HG02571 (cell line): ENCODE measurements around the gene PPM1M.
A peak's percentile ranks its signal among the peaks of the same experiment; 100 is the strongest.

Experiments used
- ATAC-seq: cut with Tn5 transposase; IDR thresholded peaks from one replicate; pipeline ENCODE4 v1.9.1; 2021; ENCODE audit warnings: mild to moderate bottlenecking, moderate library complexity; ENCODE audit not compliant: unreplicated experiment

Gene PPM1M

GRCh38 chr3:52230889-52231499, 14.6 kb upstream of the PPM1M start:
- ATAC-seq = no peak

GRCh38 chr3:52231502-52232278, 13.9 kb upstream of the PPM1M start:
- no peak for ATAC-seq

GRCh38 chr3:52232279-52233107, 13.1 kb upstream of the PPM1M start:
- ATAC-seq = no peak

- ATAC-seq = no peak
Measured at GRCh38 chr3:52233108-52233591, 12.4 kb upstream of the PPM1M start.

GRCh38 chr3:52233968-52234367, 11.6 kb upstream of the PPM1M start:
- ATAC-seq = no peak

GRCh38 chr3:52234516-52235447, 10.8 kb upstream of the PPM1M start:
- ATAC-seq = no peak

- ATAC-seq = no peak
Measured at GRCh38 chr3:52236424-52236886, 9.1 kb upstream of the PPM1M start.

GRCh38 chr3:52237006-52237656, 8.4 kb upstream of the PPM1M start:
- no peak for ATAC-seq

- ATAC-seq = no peak
Measured at GRCh38 chr3:52237657-52238172, 7.8 kb upstream of the PPM1M start.

- ATAC-seq = peak; percentile 2
Measured at GRCh38 chr3:52238193-52238760, 7.3 kb upstream of the PPM1M start.

GRCh38 chr3:52238761-52239701, 6.5 kb upstream of the PPM1M start, which contains the start of gene TWF2:
TSS of gene TWF2 (minus strand) at chr3:52239158. CDS start at chr3:52239016, 142 bp downstream.
- peak; percentile 67 for ATAC-seq

GRCh38 chr3:52240059-52240885, 5.3 kb upstream of the PPM1M start:
- ATAC-seq = no peak

GRCh38 chr3:52240886-52241370, 4.6 kb upstream of the PPM1M start:
- no peak for ATAC-seq

- no peak for ATAC-seq
Measured at GRCh38 chr3:52242039-52242438, 3.5 kb upstream of the PPM1M start.

- no peak for ATAC-seq
Measured at GRCh38 chr3:52243791-52244628, 1.5 kb upstream of the PPM1M start.

GRCh38 chr3:52246264-52246620, 683 bp downstream of the PPM1M start:
- no peak for ATAC-seq
